Thyroid gland (tissue), 4 donors: ENCODE data around the gene C8G.

Source experiments
- POLR2A ChIP-seq, 2 donors: fragments of 450-650 bp; IDR thresholded peaks; one replicate each; pipeline ENCODE4 v1.6.1; 2017; ENCODE audit warnings: antibody characterized with exemption in 2 of 2, mild to moderate bottlenecking in 2 of 2, moderate library complexity in 1 of 2
- TF ChIP-seq, protein P1 (sequence below), 6 experiments: fragments of 200-600 bp in 3 of 6; fragments of 450-650 bp in 3 of 6; sonication (generic) in 3 of 6; IDR thresholded peaks; one replicate each; pipeline ENCODE4 v1.5.1; 2016 to 2019; ENCODE audit warnings: antibody characterized with exemption in 6 of 6, mild to moderate bottlenecking in 2 of 6, inconsistent platforms in 1 of 6, moderate library complexity in 1 of 6

DNA sequence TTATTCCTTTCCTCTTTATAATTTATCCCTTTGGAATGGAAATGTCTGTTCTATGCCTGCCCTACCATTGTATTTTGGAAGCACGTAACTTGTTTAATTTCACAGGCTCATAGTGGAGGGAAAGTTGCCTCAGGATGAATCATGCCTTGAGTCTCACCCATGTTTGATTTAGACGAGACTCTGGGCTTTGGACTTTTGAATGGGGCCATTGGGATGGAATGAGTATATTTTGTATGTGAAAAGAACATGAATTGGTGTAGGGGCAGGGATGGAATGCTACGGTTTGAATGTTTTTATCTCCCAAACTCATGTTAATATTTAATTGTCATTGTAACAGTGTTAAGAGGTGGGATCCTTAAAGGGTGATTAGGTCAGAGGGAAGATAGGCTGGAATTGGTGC lies 10.8 kb upstream of the C8G start:
- TF ChIP-seq, protein P1, sequence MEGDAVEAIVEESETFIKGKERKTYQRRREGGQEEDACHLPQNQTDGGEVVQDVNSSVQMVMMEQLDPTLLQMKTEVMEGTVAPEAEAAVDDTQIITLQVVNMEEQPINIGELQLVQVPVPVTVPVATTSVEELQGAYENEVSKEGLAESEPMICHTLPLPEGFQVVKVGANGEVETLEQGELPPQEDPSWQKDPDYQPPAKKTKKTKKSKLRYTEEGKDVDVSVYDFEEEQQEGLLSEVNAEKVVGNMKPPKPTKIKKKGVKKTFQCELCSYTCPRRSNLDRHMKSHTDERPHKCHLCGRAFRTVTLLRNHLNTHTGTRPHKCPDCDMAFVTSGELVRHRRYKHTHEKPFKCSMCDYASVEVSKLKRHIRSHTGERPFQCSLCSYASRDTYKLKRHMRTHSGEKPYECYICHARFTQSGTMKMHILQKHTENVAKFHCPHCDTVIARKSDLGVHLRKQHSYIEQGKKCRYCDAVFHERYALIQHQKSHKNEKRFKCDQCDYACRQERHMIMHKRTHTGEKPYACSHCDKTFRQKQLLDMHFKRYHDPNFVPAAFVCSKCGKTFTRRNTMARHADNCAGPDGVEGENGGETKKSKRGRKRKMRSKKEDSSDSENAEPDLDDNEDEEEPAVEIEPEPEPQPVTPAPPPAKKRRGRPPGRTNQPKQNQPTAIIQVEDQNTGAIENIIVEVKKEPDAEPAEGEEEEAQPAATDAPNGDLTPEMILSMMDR (IDR thresholded peaks at IDR 0.05), result no peak
- no peak for TF ChIP-seq POLR2A (IDR thresholded peaks at IDR 0.05)
